C4-2B (cell line): ENCODE data around the gene SSH2.

ENCODE experiments used
- H3K27ac ChIP-seq: fragments of 450-650 bp; 2 replicates; pipeline ENCODE4 v1.5.1; 2017
- ZFX ChIP-seq: fragments of 450-650 bp; IDR thresholded peaks from 2 replicates; pipeline ENCODE4 v1.6.1; 2017
- TF ChIP-seq, protein P1 (sequence below): fragments of 450-650 bp; conservative IDR thresholded peaks from 2 replicates; pipeline ENCODE4 v1.5.1; 2017; ENCODE audit warnings: mild to moderate bottlenecking

SSH2 gene

DNA sequence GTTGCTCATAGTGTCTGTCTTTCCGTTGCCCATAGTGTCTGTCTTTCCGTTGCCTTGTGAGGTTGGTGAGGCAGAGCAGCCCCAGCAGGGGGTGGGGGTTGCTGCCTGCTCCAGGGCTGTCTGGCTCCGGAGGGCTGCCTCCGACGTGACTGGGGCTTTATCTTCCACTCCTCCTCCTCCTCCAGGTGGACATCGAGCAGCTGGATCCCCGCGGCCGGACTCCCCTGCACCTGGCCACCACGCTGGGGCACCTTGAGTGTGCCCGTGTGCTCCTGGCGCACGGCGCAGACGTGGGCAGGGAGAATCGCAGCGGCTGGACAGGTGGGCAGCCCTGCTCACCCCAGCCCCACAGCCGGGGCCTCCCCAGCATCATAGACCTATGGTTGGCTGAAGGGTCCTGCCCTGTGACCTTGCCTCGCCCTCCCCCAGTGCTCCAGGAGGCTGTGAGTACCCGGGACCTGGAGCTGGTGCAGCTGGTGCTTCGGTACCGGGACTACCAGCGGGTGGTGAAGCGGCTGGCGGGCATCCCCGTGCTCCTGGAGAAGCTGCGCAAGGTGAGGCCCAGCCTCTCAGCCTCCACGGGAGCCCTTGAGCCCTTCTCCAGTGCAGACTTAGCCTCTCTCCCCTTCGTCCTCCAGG, 322.4 kb downstream of the SSH2 start:
- H3K27ac ChIP-seq: no peak overlapping the region
- no peak for TF ChIP-seq ZFX
- TF ChIP-seq, protein P1, sequence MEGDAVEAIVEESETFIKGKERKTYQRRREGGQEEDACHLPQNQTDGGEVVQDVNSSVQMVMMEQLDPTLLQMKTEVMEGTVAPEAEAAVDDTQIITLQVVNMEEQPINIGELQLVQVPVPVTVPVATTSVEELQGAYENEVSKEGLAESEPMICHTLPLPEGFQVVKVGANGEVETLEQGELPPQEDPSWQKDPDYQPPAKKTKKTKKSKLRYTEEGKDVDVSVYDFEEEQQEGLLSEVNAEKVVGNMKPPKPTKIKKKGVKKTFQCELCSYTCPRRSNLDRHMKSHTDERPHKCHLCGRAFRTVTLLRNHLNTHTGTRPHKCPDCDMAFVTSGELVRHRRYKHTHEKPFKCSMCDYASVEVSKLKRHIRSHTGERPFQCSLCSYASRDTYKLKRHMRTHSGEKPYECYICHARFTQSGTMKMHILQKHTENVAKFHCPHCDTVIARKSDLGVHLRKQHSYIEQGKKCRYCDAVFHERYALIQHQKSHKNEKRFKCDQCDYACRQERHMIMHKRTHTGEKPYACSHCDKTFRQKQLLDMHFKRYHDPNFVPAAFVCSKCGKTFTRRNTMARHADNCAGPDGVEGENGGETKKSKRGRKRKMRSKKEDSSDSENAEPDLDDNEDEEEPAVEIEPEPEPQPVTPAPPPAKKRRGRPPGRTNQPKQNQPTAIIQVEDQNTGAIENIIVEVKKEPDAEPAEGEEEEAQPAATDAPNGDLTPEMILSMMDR: no peak

DNA sequence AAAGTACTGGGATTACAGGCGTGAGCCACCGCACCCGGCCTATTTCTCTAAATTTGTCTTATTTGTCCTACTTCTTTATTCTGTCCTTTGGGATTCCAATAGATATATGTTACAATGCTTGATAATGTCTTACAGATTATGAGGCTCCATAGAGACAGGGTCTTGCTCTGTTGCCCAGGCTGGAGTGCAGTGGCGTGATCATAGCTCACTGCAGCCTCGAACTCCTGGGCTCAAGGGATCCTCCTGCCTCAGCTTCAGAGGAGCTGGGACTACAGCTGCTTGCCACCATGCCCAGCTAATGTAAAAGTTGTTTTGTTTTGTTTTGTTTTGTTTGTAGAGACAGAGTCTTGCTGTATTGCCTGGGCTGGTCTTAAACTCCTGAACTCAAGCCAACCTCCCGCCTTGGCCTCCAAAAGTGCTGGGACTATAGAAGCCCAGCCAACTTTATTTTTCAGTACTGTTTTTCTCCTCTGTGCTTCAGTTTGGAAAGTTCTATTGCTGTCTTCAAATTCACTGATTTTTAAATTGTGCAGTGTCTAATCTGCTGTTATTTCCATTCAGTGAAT, 326.8 kb downstream of the SSH2 start:
- TF ChIP-seq ZFX: no peak
- TF ChIP-seq, protein P1: no peak
- no peak overlapping the region for H3K27ac ChIP-seq

DNA sequence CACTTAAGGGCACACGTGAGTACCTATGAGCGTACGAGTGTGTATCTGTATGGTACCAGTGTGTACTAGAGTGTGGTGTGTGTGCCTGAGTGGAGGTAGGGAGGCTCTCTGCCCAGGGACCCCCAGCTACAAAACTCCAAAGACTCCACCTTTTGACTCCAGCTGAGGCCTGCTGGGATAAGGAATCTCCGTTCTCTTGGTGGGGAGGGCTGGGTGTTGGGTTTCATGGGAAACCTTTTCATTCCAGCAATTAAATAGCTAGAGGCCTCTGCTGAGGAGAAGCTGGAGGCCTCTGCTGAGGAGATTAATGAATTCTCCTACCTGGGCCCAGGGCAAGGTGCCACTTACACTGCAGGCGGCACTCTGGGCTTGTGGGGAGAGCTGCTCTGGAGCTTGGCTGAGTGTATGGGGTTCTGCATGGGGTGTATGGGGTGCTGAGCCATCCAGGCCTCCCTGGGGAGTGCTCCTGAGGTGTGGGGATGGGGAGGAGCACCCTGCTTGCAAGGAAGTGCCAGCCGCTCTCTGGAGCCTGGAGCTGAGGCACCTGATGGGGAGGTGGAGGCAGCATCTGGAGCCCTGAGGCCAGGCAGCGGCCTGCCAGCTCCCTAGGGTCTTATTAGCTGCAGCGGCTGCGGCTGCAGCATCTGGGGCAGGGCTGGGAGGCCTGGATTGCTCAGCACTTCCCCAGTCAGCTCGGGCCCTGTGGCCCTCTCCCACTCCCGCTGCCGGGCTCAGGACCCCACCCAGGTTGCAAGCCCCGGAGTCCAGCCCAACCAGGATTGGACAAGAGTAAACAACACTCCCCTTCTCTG, 332.5 kb downstream of the SSH2 start:
- TF ChIP-seq ZFX: no peak
- TF ChIP-seq, protein P1: no peak
- H3K27ac ChIP-seq: no peak overlapping the region

DNA sequence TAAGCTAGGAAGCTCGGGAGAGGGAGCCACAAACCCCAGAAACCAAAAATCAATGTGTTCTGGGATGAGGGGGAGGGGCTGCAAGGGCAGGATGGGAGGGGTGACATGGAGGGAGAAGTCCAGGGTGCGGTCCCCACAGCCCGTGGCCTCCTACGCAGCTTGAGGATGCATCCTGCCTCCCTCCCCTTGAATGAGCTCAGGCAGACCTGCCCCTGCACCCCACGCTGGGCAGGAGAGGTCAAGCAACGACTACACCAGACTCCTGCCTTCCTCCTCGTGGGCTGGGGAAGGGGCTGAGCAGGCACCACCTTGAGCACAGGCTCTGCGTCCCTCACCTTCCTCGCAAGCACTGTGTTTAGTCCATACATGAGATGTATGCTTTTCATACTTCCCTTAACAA, 333.2 kb downstream of the SSH2 start:
- H3K27ac ChIP-seq: no peak overlapping the region
- TF ChIP-seq ZFX: no peak
- TF ChIP-seq, protein P1: no peak

DNA sequence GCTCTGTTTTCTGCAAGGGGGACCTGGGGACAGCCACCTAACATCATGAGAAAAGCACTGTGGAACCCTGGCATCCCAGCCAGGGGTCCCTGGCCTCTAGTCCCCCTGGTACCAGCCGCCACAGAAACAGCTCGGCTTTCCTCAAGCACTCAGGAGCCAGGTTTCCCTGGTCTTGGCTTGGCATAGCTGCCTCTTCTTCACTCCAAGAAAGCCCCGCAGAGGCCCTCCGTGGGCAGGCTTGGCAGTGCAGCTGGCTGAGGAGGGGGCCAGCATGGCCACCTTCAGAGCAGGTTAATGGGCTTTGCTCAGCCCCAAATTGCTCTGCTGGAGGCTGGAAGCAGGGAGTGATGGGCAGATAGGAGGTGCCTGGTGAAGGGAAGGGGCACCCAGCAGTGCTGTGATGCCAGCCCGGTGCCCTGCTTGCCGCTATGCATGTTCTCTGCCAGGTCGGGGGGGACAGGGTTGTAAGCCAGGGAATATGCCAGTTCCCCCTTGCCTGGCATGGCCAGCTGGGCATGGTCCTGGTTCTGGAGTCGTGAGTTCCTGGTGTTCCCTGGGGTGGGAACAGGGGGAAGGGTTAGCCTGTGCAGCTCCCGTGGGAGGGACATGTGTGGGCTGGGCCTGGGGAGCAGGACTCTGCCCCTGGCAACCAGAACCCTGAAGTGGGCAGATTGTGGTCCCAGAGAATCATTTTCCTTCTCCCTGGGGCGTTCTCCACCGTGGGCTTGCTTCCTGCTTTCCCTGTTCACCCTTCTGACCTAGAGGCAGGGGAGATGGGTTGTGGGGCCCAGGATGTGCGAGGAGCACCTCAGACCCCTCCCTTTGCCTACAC, 333.9 kb downstream of the SSH2 start:
- TF ChIP-seq, protein P1: no peak
- TF ChIP-seq ZFX: no peak
- H3K27ac ChIP-seq: no peak overlapping the region

DNA sequence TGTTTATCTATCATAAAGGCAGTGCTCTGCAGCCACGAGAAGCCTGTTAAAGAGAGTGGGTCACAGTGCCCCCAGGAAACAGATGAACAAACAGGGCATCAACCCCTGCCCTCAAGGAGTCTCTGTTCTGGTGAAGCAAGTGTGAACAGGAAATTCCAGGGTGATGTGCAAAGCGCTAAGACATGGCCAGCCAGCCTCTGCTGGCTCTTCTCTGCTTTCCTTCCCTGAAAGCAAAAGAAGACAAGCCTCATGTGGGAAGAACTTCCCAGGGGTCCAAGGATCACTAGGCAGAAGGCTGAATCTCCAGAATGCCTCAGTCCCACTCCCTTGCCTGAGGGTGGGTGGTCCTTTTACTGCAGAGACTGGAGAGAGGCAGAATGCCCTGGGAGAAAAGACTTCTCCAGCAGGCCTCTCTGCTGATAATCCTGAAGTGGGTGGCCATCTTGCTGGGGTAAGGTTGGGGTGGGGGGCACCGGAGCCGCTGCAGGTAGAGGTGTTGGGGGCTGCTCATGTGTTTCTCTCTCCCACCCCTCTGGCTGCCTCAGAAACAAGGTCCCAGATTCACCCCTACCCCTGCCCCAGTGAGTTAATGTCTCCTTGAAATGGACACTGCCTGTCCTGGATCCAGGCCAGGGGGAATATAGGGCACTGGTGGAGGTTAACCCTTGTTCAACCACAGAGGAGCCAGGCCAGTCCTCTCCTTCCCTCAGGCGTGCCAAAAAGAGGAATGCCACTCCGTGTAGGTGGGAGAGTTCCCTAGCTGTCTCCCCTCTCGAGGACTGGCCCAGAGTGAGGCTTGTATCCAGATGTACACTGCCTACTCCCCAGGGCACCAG, 334.7 kb downstream of the SSH2 start:
- H3K27ac ChIP-seq: no peak overlapping the region
- TF ChIP-seq ZFX: no peak
- TF ChIP-seq, protein P1: no peak
